Left hindlimb (tissue), 1 donor: ENCODE results near the gene MAP2.
"Not testable (repeated sequence)": the region's sequence is repeated elsewhere in the genome, so short reads cannot be mapped to it uniquely, and the experiment has no call there.

Source experiments
- DNase-seq: peaks from one replicate; pipeline ENCODE4 v3.0.0-alpha.2; 2018

MAP2 gene

DNA sequence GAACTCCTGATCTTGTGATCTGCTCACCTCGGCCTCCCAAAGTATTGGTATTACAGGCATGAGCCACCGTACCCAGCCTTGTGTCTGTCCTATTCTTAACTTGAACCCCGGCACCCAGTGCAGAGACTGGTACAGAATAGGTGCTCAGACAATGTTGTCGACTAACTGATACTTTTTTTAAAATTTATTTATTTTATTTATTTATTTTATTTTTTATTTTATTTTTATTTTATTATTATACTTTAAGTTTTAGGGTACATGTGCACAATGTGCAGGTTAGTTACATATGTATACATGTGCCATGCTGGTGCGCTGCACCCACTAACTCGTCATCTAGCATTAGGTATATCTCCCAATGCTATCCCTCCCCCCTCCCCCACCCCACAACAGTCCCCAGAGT is 174.4 kb downstream of the MAP2 start:
- DNase-seq, result not testable (repeated sequence)

DNA sequence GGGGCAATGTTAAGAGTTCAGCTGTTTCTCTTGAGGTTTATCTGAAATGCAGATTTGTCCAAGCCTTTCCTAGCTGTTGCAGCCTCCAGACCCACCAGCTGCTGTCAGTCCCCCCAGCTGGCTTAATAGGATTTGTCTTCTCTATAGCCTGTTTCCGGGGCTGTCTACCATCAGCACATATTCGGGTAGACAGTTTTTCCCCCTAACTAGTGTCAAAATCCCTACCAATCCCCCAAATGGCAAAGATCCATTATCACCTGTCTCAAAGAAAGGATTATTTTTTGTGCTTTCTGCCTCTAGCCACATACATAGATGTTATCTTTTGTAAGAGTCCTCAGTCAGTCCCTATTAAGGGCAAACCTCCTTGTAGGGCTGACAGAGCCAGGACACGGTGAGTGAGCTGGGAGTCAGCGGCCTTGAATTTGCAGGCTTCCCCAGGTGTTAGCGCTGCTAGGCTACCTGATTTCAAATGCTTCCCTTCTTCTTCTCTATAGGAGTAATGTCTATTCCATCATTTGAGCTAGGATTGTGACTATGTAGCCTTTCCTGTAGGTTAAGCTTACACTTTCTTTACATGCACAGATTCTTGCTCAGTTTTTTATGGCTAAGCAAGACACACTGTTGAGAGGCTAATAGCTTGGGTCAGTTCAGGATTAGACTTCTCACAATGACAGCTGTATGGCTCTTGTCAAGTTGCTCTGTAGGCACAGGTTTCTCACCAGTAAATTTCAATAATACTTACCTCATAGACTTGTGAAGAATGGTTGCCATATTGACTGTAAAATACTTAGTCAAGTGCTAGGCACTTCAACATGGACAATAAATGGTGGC is 176.7 kb downstream of the MAP2 start:
- no peak for DNase-seq

DNA sequence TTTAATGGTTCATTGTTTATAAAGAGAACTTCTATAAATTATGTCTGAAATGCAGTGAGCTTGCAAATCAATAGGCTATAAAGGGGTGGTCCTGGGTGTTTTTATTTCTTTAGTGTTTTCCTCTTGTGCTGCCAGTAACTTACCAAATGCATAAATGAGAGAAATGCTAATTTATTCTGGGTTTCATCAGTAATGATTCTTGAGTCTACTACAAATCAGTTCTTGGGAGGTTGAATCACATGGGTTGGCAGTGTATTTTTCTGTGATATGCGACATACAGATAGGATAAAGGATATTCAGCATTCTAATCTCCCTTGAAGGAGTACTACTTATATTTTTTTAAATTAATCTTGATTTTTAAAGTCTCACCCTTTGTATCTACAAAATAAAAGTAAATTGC is 177.7 kb downstream of the MAP2 start:
- no peak for DNase-seq

DNA sequence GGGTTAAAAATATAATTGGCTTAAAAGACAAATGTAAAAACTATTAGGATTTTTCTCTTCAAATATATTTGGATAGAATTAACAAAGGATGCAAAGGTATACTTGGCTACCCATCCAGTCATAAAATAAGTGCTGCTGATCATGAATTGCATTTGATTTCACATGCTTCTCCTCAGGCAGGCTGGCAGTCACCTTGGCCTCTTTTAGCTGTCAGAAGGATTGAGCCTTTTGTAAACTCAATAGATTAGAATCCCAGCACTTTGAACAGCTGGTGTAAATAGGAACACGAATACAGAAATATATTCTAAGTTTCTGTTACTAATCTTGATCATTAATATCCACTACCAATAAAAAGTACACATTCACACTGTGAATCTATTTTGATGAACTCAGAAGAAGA is 178.4 kb downstream of the MAP2 start:
- no peak for DNase-seq

DNA sequence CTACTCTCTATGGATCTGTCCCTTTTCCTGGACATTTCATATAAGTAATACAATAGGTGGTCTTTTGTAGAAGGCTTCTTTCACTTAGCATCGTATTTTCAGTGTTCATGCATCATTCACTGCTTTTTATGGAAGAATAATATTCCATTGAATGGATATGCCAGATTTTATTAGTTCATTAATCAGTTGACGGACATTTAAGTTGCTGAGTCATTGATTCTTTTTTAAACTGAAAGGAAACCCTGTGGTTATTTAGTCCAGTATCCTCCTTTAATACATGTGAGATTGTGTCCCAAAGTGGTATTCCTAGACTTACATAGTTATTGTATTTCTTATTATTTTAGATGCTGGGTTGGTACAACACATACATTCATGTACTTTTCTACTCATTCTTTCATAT is 185.7 kb downstream of the MAP2 start:
- DNase-seq, result no peak

GRCh38 chr2:209610631-209611030 is 186.8 kb downstream of the MAP2 start:
- DNase-seq, result no peak

GRCh38 chr2:209613649-209614305 is 189.9 kb downstream of the MAP2 start:
- no peak for DNase-seq

- no peak for DNase-seq
Observed at GRCh38 chr2:209614690-209615369, 191.0 kb downstream of the MAP2 start.

DNA sequence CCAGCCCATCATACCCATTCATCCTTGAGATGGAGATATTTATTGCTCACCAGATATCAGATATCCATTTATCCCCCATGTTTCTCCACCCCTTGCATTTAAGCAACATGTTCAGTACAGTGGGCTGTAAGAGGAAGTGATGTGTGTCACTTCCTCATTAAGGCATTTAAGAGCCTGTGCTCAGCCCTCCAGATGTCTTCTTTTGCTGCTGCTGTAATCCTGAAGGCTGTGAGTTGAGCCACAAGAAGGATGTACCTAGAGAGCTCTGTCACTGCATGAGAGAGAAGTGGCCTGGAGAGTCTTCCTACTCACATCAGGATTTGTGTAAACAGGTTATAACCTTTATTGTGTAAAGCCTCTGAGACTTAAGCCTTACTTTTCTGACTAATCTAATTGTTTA is 195.9 kb downstream of the MAP2 start:
- no peak for DNase-seq

- no peak for DNase-seq
Observed at GRCh38 chr2:209624192-209624938, 200.5 kb downstream of the MAP2 start.

DNA sequence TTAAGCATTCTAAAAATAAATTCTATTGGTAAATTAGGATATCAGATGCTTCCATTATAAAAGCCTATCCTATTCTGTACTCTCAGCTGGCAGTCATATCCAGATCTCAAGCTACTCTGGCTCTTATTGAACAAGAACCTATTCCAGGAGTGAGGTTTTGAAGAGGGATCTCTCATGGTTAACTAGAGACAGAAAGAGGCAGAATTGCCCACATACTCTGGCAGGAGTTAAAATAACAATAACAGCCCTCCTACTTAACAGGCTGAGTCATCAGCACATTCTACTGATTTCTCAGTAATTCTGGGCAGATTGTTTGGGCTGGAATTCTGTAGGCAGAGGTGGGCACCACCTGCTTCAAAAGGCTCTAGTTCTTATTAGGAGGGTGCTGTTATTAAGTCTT is 205.8 kb downstream of the MAP2 start:
- no peak for DNase-seq

DNA sequence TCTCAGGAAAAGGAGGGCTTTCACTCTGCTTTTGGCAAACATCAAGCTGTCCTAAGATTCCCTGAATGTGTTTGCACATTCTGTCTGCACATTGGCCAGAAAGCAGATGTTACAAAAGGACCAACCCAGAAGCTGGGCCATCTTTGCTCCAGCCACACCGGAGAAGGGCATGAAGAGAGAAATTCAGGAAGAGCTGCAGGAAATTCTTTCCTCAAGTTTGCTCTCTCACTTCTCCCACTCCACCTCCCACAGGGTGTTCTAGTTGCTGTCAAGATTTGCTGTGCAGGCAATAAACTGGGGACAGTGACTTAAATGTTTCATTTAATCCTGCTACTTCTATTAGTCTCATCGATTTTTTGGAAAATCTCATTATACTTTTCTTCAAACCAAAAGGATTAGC is 210.1 kb downstream of the MAP2 start:
- no peak for DNase-seq

- DNase-seq, result no peak
Observed at GRCh38 chr2:209636076-209636475, 212.2 kb downstream of the MAP2 start.

DNA sequence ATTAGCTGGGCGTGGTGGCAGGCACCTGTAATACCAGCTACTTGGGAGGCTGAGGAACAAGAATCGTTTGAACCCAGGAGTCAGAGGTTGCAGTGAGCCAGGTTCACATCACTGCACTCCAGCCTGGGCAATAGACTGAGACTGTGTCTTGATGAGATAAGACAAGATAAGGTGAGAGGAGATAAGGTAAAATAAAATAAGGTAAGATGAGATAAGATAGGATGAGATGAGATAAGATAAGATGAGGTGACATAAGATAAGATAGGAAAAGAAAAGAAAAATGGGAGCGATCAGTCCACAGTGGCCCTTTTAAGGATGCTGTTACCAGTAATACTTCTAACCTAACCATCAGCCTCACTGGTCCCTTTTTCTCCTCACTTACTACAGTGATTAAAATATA is 213.4 kb downstream of the MAP2 start:
- no peak for DNase-seq

DNA sequence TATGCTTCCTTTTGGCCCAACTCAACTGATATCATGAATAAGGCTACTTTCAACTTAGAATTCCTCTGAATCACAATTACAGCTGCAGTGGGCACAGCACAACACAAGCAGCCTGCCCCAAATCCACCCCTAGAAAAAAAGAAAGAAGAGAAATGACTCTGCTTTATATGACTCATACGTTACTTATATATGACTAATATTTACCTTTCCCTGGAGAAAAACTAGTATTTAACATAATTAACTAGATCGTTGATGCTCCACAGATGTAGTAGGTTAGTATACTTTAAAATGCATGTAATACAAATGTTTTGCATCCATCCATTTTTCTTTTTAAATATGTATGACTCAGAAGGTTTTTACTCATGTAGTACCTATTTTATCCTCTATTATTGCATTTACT is 214.5 kb downstream of the MAP2 start:
- DNase-seq, result no peak

DNA sequence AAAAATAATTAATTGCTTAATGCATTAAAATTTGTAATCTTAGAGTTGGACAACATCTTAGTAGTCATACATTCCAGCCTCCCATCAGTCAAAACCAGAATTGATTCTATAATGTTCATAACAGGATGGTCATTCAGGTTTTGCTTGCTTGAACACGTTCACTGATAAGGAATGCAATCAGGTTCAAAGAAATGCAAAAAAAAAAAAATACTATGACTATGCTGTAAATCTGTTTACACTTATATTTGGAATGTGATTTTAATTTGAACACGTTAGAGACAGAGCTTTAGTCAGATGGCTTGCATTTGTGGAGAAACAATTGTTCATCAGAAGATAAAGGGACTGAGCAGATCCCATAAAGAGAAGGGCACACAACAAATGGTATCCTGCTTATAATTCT is 216.5 kb downstream of the MAP2 start:
- DNase-seq, result no peak

DNA sequence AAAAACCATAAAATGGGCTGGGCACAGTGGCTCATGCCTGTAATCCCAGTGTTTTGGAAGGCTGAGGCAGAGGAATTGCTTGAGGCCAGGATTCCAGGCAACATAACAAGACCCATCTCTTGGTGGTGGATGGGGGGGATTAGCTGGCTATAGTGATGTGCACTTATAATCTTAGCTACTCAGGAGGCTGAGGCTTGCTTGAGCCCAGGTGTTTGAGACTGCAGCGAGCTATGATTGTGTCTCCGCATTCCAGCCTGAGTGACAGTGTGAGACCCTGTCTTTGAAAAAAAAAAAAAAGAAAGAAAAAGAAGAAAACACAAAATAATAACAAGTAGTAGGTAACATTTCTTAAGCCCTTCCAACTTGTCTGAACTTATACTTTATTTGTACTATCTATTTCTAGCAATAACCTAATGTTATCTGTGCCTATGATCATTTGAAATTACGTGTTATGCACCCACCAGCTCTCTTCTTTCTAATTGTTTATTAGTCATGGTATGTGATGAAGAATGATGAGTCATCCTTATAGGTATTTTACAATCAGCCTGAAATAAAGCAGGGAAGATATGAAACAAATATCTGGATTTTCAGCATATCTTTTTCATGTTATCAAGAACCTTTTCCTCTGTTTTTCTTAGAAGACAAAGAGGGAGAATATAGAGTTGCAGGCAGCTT is 218.4 kb downstream of the MAP2 start:
- DNase-seq, result no peak

DNA sequence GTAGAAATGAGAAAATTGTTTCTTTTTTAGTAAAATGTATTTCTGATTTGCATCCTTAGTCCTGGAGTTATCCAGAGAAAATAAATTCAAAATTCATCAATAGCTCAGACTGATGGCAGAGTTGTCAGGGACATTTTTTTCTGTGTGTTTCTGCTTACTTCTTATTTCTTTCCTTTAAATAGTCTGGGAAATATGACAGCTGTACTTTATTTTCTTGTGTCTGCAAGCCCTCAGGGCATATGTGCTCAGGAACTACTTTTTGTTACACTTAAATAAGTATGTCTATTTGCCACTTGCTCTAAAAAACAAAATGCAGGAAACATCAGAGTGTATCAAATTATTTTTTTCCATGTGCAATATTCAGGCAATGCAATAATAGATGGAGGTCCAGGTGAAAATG is 221.0 kb downstream of the MAP2 start:
- DNase-seq, result no peak

- DNase-seq, result no peak
Observed at GRCh38 chr2:209648714-209649113, 224.9 kb downstream of the MAP2 start.

DNA sequence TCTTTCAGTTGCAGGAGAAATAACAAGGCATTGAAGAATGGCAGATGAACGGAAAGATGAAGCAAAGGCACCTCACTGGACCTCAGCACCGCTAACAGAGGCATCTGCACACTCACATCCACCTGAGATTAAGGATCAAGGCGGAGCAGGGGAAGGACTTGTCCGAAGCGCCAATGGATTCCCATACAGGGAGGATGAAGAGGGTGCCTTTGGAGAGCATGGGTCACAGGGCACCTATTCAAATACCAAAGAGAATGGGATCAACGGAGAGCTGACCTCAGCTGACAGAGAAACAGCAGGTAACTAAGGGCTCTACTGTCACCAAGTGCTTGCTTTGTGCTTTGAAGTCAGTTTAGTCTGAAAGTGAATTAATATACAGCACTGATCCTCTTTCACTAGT is 229.3 kb downstream of the MAP2 start:
- no peak for DNase-seq

DNA sequence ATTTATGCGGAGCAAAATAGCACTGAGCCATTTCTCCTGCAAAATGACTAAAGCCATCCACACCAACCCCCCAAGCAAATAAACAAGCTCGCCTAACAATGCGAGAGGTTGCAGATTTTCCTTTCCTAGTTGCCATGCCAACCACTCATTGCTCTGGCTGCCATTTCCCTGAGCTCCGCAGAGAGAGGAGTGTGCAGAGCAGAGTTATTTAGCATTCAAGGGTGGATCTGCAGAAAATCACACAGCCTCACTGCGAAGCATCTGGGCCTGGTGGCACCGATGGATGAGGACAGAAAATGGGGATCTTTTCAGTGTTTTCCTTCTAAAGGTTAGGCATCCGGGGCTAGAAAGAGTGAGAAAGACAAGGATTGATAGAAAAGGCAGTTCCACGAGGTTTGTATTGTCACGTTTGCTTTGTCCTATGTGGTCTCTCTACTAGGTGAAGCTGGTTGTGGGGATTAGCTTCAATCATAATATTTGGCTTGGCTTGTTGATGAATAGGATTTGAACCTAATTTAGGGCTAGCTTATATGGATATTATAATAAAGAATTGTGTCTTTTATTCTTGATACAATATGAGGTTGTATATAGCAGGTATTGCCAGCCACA is 237.5 kb downstream of the MAP2 start:
- DNase-seq, result no peak

GRCh38 chr2:209662021-209662420 is 238.2 kb downstream of the MAP2 start:
- DNase-seq, result no peak
